ENCODE measurements around the gene UIMC1. TPM values are rescaled to one million over a fixed set of nuclear protein-coding genes. Genes with fewer than 3 reads are reported as not detected.
A peak's percentile ranks its signal among the peaks of the same experiment; 100 is the strongest.

Gene UIMC1
- total RNA-seq, 4 donors from 2014 or later, result 19.2 to 37.3 (median 23.2) TPM

- no peak for TF ChIP-seq EP300 (IDR thresholded peaks at IDR 0.05)
- no peak for TF ChIP-seq POLR2AphosphoS5 (IDR thresholded peaks at IDR 0.05)
- no peak for TF ChIP-seq POLR2A (IDR thresholded peaks at IDR 0.05)
- TF ChIP-seq CTCF (IDR thresholded peaks at IDR 0.05), result no peak
- Histone ChIP-seq H3K27ac (no peak overlapping the region), H3K4me1 (peaks cover 8% of the 10 kb centered on the region), H3K4me3 (no peak overlapping the region), H3K9me3 (peaks cover 4% of the 10 kb centered on the region), H3K36me3 (peaks cover 13% of the 10 kb centered on the region), H3K27me3 (no peaks in the 10 kb centered on the region)
- WGBS, result 91% methylated on average over 6 of the region's 6 CpGs
- DNase-seq (ENCODE audit: low spot score in 2 of 2), result no peak
Measured at GRCh38 chr5:177029498-177029897, 22.9 kb upstream of the UIMC1 start.

GRCh38 chr5:177027665-177028064, 21.1 kb upstream of the UIMC1 start:
- Histone ChIP-seq H3K36me3 (peaks cover 13% of the 10 kb centered on the region), H3K4me1 (peaks cover 20% of the 10 kb centered on the region), H3K27me3 (no peaks in the 10 kb centered on the region), H3K27ac (no peak overlapping the region), H3K4me3 (no peak overlapping the region), H3K9me3 (peaks cover 4% of the 10 kb centered on the region)
- 96% methylated on average over 2 of the region's 2 CpGs for WGBS
- DNase-seq (ENCODE audit: low spot score in 2 of 2), result no peak
- no peak for TF ChIP-seq POLR2AphosphoS5 (IDR thresholded peaks at IDR 0.05)
- no peak for TF ChIP-seq CTCF (IDR thresholded peaks at IDR 0.05)

DNA sequence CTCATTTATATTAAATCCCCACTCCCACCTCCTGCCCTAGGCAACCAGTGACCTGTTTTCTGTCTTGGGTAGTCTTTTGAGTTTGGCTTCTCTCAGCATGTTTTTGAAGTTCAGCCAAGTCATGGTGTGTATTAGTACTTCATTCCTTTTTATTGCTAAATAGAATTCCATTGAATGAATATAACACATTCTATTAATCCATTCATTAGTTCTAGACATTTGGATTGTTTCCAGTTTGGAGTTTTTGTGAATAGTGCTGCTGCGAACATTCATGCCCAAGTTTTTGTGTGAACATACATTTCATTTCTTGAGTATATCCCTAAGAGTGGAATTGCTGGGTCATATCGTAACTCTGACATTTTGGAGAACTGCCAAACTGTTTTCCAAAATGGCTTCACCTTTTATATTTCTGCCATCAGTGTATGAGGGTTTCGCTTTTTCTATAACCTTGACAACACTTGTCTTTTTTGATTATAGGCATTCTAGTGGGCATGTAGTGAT, 18.6 kb upstream of the UIMC1 start:
- Histone ChIP-seq H3K4me1 (peaks cover 27% of the 10 kb centered on the region), H3K27ac (no peak overlapping the region), H3K4me3 (no peak overlapping the region), H3K27me3 (no peaks in the 10 kb centered on the region), H3K9me3 (no peaks in the 10 kb centered on the region), H3K36me3 (peaks cover 6% of the 10 kb centered on the region)
- TF ChIP-seq EP300 (IDR thresholded peaks at IDR 0.05) (no peak), CTCF (IDR thresholded peaks at IDR 0.05) (no peak), POLR2AphosphoS5 (IDR thresholded peaks at IDR 0.05) (no peak), POLR2A (IDR thresholded peaks at IDR 0.05) (no peak)
- DNase-seq (ENCODE audit: low spot score in 2 of 2), result no peak
- 78% methylated on average over 3 of the region's 3 CpGs for WGBS

GRCh38 chr5:177024559-177024958, 18.0 kb upstream of the UIMC1 start:
- H3K4me3 ChIP-seq, result no peak overlapping the region
- WGBS, result 94% methylated on average over 1 of the region's 1 CpG
- no peak for TF ChIP-seq POLR2A (IDR thresholded peaks at IDR 0.05)
- TF ChIP-seq EP300 (IDR thresholded peaks at IDR 0.05), result no peak
- no peak for TF ChIP-seq CTCF (IDR thresholded peaks at IDR 0.05)
- no peak for TF ChIP-seq POLR2AphosphoS5 (IDR thresholded peaks at IDR 0.05)
- no peak for DNase-seq (ENCODE audit: low spot score in 2 of 2)
- H3K9me3 ChIP-seq, result no peaks in the 10 kb centered on the region
- H3K27ac ChIP-seq, result no peak overlapping the region
- H3K36me3 ChIP-seq, result peaks cover 6% of the 10 kb centered on the region
- no peaks in the 10 kb centered on the region for H3K27me3 ChIP-seq
- peaks cover 27% of the 10 kb centered on the region for H3K4me1 ChIP-seq

DNA sequence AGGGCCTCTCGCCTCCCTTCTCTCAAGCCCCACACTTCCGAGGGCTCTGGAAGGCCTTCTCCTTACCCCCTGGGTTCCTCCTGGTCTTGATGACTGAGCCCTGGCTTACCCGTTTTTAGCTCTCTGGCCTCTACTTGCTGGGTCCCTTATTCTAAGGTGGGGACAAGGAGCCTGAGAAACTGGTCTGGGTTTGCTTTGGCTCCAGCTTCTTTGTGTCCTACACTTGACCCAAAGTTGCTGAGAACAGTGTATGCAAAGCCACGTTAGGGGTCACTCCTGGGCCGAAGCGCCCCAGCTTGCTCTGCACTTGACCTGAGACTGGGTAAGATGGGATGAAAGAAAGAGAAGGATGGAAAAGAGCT, 16.7 kb upstream of the UIMC1 start:
- Histone ChIP-seq H3K4me1 (peaks cover 27% of the 10 kb centered on the region), H3K27ac (peak overlapping the region; percentile 84), H3K4me3 (peak overlapping the region; percentile 98), H3K27me3 (no peaks in the 10 kb centered on the region), H3K36me3 (peaks cover 3% of the 10 kb centered on the region), H3K9me3 (no peaks in the 10 kb centered on the region)
- TF ChIP-seq POLR2AphosphoS5 (IDR thresholded peaks at IDR 0.05), result no peak
- WGBS, result 22% methylated on average over 6 of the region's 6 CpGs
- DNase-seq (ENCODE audit: low spot score in 2 of 2), result no peak
